C4-2B (cell line): ENCODE data around the gene CFAP53.

Source experiments
- CTCF ChIP-seq: fragments of 450-650 bp; conservative IDR thresholded peaks from 2 replicates; pipeline ENCODE4 v1.5.1; 2017; ENCODE audit warnings: mild to moderate bottlenecking
- ZFX ChIP-seq: fragments of 450-650 bp; IDR thresholded peaks from 2 replicates; pipeline ENCODE4 v1.6.1; 2017

- no peak for TF ChIP-seq CTCF
- TF ChIP-seq ZFX = no peak
These were observed 40.6 kb upstream of the CFAP53 start for GRCh38 chr18:50306944-50307343.
